ENCODE results near the gene CSF1.
A peak's percentile ranks its signal among the peaks of the same experiment; 100 is the strongest.

DNA sequence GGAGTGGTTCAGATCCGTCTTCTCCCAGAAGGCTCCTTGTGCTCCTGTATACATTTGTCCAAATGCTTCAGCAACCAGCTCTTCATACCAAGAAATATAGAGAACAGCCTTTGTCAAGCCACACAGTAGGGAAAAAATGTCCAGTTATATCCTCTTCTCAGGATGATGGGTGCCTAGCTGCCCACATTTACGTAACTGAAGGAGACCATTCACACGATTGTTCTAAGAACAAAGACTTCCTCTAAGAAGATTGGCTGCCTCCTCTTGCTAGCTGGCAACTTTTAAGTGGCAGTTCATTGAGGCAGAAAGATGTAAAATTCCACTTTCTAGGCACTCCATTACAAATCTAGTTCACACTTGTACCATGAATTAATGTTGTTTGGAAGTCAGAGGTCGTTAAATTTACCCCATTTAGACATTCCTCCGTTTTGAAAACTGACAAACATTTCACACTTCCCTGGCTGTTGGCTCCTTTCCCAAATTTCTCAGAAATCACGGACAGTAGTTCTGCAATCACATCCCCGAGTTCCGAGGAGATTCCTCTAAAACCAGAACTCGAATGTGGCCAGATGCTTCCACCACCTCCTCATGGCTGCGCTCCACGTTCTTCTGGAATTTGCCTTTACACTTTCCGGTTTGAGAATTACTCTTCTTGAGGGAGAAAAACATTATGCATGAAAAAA is 45.6 kb upstream of the CSF1 start:
- TF ChIP-seq, protein P1, sequence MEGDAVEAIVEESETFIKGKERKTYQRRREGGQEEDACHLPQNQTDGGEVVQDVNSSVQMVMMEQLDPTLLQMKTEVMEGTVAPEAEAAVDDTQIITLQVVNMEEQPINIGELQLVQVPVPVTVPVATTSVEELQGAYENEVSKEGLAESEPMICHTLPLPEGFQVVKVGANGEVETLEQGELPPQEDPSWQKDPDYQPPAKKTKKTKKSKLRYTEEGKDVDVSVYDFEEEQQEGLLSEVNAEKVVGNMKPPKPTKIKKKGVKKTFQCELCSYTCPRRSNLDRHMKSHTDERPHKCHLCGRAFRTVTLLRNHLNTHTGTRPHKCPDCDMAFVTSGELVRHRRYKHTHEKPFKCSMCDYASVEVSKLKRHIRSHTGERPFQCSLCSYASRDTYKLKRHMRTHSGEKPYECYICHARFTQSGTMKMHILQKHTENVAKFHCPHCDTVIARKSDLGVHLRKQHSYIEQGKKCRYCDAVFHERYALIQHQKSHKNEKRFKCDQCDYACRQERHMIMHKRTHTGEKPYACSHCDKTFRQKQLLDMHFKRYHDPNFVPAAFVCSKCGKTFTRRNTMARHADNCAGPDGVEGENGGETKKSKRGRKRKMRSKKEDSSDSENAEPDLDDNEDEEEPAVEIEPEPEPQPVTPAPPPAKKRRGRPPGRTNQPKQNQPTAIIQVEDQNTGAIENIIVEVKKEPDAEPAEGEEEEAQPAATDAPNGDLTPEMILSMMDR (IDR thresholded peaks at IDR 0.05): no peak
- TF ChIP-seq POLR2AphosphoS5 (IDR thresholded peaks at IDR 0.05) (peak in 1 of 3 donors; percentile 33), POLR2A (IDR thresholded peaks at IDR 0.05) (no peak)

All from breast epithelium (tissue), 3 donors.